Stimulated activated CD4-positive, alpha-beta T cell treated with anti-CD3 and anti-CD28 coated beads, Interleukin-15, amount 100 ng/mL, for 48 hours (primary cell): ENCODE results near the gene C6orf136.
A peak's percentile ranks its signal among the peaks of the same experiment; 100 is the strongest.

ENCODE experiments used
- DNase-seq, 2 donors: peaks; one replicate each; pipeline ENCODE4 v3.0.0-alpha.2; 2020; ENCODE audit warnings: low read depth in 2 of 2

Gene C6orf136

DNA sequence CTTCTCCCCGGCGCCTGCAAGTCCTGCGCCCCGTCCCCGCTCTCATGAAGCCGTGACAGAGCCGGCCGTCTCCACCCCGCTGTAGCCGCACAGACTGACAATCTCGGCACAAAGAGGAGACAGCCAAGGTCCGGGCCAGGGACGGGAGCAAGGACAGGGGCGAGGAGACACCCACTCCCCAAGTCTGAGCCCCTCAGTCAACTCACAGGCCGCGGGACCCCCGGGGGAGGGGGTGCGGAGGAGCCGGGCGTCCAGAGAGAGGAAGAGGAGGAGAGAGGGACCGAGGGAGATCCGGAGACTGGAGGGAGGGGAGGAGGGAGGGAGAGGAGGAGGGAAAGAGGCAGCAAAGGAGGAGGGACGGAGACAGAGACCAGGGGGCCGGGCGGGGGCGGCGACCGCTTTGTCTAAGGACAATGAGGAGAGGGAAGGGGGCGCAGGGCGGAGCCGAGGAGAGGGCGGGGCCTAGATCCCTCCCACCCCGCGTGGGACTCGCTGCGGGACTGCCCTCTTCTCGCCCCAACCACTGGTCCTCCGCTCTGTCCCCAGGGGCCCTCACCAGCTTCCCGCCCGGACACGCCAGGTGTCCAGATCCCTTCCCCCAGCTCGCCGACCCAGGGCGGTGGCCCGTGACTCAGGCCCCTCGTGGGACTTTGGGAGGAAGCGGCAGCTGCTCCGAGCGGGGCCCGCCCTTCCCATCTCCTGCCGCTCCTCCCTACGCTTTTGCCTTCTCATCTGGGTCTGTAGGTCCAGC is 40.1 kb downstream of the C6orf136 start:
- DNase-seq: peak; percentile 76 to 80

DNA sequence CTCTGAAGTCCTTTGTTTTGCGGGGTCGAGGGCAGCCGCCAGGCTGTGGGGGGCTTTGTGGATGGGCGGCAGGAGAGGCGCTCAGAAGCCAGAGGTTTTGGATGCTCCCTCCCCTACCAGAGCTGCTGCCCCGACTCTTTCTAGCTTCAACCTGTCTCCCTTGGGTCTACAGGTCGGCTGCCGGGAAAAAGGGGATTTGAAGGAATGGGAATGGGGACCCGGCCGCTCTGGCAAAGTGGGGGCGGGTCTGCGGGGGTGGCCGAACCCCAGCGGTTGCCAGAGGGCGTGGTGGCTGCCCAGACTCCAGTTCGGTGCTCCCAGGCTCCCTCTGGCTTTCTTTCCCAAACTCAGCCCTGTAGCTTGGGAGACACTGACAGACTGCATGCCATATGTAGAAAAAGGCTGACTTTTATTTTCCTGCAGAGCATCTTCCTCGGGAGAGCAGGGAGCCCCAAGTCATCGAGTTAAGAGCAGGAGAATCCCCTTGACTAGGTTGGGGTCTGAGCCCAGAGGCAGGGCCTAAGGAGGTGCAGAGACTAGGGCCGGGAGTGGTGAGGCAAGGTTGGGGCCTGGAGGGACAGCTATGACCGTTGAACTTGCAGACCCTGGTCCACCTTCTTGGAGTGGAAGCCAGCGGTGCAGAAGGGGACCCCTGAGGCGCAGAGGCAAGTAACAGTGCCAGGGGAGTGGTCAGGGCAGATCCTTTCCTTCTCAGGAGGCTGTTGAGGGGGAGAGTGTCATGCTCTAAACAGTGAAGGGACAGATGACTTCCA is 40.9 kb downstream of the C6orf136 start:
- no peak for DNase-seq

- no peak for DNase-seq
Observed at GRCh38 chr6:30688569-30688968, 41.6 kb downstream of the C6orf136 start.

- no peak for DNase-seq
Observed at GRCh38 chr6:30689022-30689865, 42.3 kb downstream of the C6orf136 start.

DNA sequence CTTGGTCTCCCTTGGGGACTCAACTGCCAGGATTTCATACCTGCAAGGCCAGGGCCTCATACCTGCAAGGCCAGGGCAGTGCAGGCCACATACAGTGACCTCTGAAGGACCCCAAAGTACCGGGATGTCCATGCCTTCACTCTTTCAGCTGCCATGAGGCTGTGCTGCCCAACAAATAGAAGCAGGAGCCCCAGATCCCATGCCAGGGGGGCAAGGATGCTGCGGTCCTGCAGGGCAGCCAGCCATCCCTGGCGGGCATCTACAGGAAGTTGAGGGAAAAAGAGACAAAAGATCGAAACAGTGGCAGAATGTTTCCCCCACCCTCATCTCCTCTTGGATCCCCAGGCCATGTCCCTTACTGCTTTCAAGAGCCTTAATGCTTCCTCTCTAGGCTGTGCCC is 43.1 kb downstream of the C6orf136 start:
- no peak for DNase-seq

- DNase-seq: peak; percentile 38 to 74
Observed at GRCh38 chr6:30690403-30691207, 43.7 kb downstream of the C6orf136 start, which contains the start of gene NRM. TSS of gene NRM (minus strand) at chr6:30690984. CDS start at chr6:30690974, 10 bp downstream.

DNA sequence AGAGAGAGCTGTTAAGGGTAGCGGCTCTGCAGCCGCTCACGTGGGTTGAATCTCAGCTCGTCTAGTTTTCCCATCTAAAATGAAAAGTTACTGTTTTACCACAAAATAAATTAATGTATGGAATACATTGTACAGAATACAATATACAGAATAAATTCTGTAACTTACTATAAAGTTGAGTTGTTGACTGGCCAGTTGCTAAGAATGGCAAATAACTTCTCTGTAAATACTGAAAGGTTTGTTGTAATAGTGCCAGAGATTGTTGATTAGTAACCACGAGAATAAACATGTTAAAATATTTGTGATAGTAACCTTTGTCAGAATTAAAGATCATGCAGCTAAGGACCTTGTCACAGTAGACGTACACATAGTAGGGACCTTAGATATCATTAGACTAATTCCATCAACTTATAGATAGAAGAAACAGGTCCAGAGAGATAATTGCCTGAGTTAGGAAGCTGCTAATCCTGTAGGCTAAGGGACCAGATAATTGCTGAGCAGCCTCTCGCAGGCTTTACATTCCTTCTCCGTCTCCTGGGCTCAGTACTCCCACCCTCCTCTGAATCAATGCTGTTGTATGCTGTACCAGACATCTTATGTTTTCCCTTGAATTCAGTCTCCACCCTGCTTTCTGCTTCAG is 44.4 kb downstream of the C6orf136 start:
- no peak for DNase-seq

DNA sequence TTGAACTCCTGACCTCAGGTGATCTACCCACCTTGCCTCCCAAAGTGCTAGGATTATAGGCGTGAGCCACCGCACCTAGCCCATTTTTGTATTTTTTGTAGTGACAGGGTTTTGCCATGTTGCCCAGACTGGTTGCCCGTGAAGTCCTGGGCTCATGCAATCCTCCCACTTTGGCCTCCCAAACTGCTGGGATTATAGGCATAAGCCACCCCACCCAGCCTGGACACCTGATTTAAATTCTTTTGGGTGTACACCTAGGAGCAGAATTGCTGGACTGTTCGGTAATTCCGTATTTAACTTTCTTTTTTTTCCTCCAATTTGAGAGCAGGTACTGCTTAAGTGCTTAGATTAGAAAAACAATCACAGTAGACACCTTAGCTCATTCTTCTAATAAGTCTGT is 49.5 kb downstream of the C6orf136 start:
- no peak for DNase-seq

- DNase-seq: no peak
Observed at GRCh38 chr6:30700340-30700739, 53.4 kb downstream of the C6orf136 start.
